ENCODE data around the gene RBBP8.

The RBBP8 gene

DNA sequence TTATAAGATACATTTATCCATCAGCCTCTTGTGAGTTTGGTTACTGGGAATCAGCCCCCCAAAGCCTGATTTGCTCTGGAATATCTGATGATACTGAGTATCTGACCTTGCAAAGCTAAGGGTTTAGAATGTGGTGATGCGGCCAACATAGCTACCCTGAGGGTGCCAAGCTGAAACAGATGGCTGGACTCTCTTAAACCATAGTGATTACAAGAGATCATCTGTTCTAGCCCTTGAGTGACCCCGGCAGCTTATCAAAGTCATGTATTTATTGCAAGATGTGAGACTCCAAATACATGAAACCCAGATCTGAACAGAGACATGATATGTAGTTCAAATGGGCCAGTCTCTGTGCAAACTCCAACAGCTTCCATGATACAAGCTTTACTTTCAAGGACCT is 124.0 kb downstream of the RBBP8 start:
- H3K36me3 ChIP-seq (ENCODE audit: control insufficient read depth, insufficient read depth, low read length) = no peaks in the 10 kb centered on the region
- H3K27me3 ChIP-seq (replicated peaks; ENCODE audit: control insufficient read depth, insufficient read depth, low read length) = peaks cover 1% of the 10 kb centered on the region; the same call in 1 of the 2 replicates
- H3K4me3 ChIP-seq (replicated peaks; ENCODE audit: low read depth, low read length) = no peak overlapping the region
- TF ChIP-seq, protein P1, sequence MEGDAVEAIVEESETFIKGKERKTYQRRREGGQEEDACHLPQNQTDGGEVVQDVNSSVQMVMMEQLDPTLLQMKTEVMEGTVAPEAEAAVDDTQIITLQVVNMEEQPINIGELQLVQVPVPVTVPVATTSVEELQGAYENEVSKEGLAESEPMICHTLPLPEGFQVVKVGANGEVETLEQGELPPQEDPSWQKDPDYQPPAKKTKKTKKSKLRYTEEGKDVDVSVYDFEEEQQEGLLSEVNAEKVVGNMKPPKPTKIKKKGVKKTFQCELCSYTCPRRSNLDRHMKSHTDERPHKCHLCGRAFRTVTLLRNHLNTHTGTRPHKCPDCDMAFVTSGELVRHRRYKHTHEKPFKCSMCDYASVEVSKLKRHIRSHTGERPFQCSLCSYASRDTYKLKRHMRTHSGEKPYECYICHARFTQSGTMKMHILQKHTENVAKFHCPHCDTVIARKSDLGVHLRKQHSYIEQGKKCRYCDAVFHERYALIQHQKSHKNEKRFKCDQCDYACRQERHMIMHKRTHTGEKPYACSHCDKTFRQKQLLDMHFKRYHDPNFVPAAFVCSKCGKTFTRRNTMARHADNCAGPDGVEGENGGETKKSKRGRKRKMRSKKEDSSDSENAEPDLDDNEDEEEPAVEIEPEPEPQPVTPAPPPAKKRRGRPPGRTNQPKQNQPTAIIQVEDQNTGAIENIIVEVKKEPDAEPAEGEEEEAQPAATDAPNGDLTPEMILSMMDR (IDR thresholded peaks at IDR 0.05; ENCODE audit: insufficient read depth, low read length, poor library complexity, severe bottlenecking) = no peak
- no peak for DNase-seq (ENCODE audit: extremely low read depth, insufficient read length)

DNA sequence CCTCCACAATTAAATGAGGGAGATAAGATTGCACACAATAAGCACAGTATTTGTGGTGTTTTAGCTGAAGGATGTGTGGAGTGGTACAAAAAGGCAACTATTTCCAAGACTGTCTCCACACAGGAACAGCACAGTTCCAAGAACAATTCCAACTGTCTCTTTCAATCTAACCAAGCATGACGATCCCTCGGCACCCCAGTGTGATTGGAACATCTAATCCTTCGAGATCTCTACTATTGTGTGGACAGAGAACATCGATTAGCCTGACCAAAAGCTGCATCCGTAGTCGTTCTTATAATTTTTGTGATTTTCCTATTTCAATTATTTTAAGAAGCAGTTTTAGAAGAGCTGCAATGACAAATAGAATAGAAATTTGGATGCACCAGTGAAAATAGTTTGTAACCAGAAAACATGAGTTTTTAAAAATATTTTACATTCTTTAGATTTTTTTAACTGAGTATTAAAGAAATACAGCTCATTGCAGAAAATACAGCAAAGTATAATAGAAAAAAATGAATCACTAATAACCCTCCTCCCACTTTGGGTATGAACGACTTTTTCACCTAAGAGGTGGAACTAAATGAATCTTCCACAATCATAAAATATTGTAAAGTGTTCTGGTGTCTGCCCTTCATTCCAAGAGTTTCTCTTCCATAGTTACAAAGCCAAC is 125.8 kb downstream of the RBBP8 start:
- H3K36me3 ChIP-seq (ENCODE audit: control insufficient read depth, insufficient read depth, low read length) = no peaks in the 10 kb centered on the region
- no peaks in the 10 kb centered on the region; the same call in 1 of the 2 replicates for H3K27me3 ChIP-seq (replicated peaks; ENCODE audit: control insufficient read depth, insufficient read depth, low read length)
- TF ChIP-seq, protein P1 (IDR thresholded peaks at IDR 0.05; ENCODE audit: insufficient read depth, low read length, poor library complexity, severe bottlenecking) = no peak
- DNase-seq (ENCODE audit: extremely low read depth, insufficient read length) = no peak
- no peak overlapping the region for H3K4me3 ChIP-seq (replicated peaks; ENCODE audit: low read depth, low read length)

DNA sequence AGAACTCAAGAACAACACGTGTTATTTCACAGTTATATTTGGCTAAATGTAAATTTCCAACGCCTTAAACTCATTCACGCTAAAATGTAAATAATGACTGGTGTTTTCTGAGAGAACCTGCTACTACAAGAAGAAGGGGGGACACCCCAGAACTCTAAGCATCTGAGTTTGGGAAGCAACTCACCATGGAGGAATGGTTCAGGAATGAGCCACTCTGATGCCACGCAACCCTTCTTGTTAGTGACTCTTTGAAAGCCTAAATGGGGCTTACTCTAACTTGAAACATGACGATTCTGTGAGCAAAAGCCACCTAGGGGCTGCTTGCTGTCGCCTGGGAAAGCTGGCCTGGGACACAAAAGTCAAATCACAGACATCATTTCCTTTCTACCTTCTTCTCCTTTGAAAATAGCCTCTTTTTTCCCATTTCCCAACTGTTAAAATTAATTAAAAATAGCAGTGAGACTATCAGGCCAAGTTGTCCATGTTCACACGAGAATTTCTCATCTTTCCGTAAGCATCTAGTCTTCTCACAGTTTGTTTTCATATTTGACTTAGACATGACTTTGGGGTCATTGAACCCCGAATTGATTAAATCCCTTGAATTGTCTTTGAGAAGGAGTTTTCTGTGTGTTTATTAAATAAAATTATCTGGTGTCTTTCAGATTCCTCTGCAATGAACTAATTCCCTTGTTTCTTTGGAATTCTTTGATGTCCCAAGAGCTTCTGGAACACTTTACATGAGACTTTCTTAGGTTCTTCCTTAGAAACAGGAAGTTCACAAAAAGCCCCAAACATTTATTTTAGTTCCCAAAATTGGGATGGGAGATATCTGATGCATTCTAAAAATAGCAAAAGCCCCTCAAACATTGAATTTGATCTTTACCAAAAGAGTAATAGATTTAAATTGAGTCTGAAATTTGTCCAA is 126.7 kb downstream of the RBBP8 start:
- TF ChIP-seq, protein P1 (IDR thresholded peaks at IDR 0.05; ENCODE audit: insufficient read depth, low read length, poor library complexity, severe bottlenecking) = no peak
- Histone ChIP-seq H3K27me3 (replicated peaks; ENCODE audit: control insufficient read depth, insufficient read depth, low read length) (no peaks in the 10 kb centered on the region), H3K4me3 (replicated peaks; ENCODE audit: low read depth, low read length) (no peak overlapping the region), H3K36me3 (ENCODE audit: control insufficient read depth, insufficient read depth, low read length) (no peaks in the 10 kb centered on the region)
- DNase-seq (ENCODE audit: extremely low read depth, insufficient read length) = no peak

DNA sequence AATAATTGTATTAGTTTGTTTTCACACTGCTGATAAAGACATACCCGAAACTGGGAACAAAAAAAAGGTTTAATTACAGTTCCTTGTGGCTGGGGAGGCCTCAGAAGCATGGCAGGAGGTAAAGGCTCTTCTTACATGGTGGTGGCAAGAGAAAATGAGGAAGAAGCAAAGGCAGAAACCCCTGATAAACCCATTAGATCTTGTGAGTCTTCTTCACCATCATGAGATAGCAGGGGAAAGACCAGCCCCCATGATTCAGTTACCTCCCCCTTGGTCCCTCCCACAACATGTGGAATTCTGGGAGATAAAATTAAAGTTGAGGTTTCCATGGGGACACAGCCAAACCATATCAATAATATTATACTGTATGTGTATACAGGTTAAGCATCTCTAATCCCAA is 128.9 kb downstream of the RBBP8 start:
- H3K27me3 ChIP-seq (replicated peaks; ENCODE audit: control insufficient read depth, insufficient read depth, low read length) = no peaks in the 10 kb centered on the region
- DNase-seq (ENCODE audit: extremely low read depth, insufficient read length) = no peak
- TF ChIP-seq, protein P1 (IDR thresholded peaks at IDR 0.05; ENCODE audit: insufficient read depth, low read length, poor library complexity, severe bottlenecking) = no peak
- no peak overlapping the region for H3K4me3 ChIP-seq (replicated peaks; ENCODE audit: low read depth, low read length)
- no peaks in the 10 kb centered on the region for H3K36me3 ChIP-seq (ENCODE audit: control insufficient read depth, insufficient read depth, low read length)

DNA sequence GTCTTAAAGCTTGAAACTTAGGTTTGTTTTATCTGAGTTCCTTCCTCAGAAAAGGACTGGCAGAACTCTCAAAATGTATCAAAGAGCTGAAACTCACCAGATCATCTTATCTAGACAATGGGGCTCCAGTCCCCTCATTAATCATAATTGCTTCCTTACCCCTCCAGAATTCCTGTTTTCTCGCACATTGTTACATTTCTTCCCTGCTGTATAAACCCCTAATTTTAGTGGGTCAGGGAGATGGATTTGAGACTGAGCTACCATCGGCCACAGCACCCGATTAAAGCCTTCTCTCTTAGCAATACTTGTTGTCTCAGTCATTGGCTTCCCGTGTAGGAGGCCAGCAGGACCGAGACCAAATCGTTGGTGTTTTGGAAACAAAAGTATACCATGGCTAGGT is 130.4 kb downstream of the RBBP8 start:
- H3K27me3 ChIP-seq (replicated peaks; ENCODE audit: control insufficient read depth, insufficient read depth, low read length) = no peaks in the 10 kb centered on the region
- DNase-seq (ENCODE audit: extremely low read depth, insufficient read length) = no peak
- no peaks in the 10 kb centered on the region for H3K36me3 ChIP-seq (ENCODE audit: control insufficient read depth, insufficient read depth, low read length)
- no peak overlapping the region for H3K4me3 ChIP-seq (replicated peaks; ENCODE audit: low read depth, low read length)
- TF ChIP-seq, protein P1 (IDR thresholded peaks at IDR 0.05; ENCODE audit: insufficient read depth, low read length, poor library complexity, severe bottlenecking) = no peak

All from GM06990 (cell line).